D341Med (cell line): ENCODE data around the gene OSBPL1A.

ENCODE experiments used
- DNase-seq: peaks from one replicate; pipeline ENCODE4 v3.0.0; 2012; ENCODE audit warnings: low spot score

The OSBPL1A gene

DNA sequence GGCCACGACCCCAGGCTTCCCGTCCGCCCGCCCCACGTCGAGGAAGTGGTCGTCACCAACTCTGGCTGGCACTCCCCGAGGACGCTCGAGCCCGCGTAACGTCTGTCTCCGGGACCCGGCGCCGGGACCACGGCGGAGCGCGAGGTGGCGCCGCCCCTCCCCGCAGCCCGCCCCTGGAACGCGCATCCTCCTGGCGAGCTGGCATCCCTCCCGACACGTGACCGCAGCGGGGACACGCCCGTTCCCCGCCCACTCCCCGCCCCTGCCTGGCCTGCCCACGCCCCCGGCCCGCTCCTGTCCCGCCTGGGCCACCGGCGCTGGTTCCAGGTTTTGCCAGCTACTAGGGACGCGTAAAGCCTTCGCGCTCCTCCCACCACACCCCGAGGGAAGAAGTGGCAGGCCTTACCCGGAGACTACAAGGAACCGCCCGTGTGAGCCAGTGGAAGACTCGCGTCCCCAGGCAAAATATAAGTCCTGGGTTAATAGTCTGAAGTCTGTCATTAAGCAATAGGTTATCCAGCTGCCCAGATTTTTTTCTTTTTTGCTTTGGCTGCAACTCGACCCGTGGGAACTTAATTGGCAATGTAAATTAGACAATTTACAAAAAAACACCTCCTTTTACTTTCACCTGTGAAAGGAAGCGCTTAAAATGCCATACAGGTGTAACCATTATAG, at the start of gene OSBPL1A:
Gene OSBPL1A (minus strand): TSS at position 131 of the 675 bp plus-strand sequence. CDS start 20,291 bp downstream, outside the sequence.
- peak; percentile 100 for DNase-seq

DNA sequence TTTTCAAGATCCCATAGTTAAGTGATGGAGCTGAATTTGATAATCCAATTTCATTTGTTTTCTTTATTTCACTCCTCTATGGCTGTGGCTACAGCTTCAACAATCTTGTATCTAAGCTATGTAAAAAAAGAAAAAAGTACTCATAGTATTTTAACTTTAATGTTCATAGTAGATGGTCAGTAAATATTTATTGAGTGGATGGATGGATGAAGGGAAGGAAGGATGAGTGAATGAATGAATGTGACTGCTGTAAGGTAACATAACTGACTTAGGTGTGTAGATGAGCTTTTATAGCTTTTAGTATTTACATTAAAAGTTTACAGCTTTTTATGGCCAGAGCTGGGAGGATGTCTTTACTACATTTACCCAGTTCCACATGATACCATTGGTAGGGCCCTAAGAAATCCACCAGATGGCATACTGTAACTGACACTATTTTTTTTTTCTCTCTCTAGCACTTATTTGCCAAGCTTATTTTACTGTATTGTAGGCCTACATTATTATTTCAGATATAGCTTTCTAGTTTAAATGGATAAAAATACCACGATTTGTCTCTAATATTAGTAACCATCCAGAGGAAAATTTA, 49.4 kb upstream of the OSBPL1A start:
- no peak for DNase-seq

DNA sequence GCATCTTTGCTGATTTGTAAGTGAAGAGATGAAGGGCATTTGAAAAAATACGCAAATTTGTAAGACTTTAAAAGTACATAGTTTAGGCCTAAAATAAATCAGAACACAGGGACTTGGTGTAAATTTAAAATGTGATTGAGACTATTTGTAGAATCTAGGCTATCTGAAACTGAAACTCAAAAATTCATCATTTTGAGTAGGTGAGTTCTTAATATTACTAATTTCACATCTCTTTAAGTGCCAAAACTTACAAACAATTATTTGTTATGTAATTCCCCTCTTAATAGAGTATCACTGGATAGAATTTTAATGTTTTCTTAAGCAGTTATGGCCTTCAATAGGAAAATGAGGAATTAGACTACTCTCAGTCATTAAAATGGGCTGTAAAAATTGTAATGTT, 48.8 kb upstream of the OSBPL1A start:
- DNase-seq = no peak

DNA sequence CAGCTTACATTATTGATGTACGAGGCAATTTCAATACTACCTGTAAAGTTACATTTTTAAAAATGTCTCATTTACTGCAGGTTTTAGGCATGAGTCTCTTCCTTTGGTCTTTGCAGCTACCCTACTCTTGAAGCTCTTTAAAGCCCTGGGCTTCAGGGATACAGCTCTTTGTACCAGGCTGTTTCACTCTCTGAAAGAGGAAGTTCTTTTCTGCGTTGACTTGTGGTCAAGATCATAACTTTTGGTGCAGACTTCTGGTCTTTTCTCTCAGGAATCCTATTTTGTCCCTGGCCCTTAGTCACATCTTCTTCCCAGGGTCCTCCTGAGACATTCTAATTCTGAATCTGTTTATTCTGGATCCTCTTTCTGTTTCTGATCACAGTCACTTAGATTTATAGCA, 46.2 kb upstream of the OSBPL1A start:
- DNase-seq = no peak

DNA sequence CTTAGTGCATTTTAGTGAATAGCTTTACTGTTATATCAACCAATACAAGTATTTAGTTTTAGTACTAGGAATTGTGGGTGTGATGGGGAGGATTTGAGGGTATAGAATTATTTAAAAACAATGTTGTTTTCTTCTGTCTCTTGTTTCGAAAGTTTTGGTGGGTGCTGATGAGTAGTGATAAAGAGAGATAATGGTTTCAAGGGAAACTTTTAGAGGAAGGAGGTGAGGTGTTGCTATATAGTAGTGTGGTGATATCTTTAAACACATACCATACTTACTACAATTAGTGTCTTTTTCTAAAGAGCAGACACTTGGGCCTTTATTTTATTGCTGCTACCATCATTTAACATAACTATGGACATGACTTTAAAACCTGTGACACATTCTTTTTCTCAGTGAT, 39.3 kb upstream of the OSBPL1A start:
- no peak for DNase-seq

DNA sequence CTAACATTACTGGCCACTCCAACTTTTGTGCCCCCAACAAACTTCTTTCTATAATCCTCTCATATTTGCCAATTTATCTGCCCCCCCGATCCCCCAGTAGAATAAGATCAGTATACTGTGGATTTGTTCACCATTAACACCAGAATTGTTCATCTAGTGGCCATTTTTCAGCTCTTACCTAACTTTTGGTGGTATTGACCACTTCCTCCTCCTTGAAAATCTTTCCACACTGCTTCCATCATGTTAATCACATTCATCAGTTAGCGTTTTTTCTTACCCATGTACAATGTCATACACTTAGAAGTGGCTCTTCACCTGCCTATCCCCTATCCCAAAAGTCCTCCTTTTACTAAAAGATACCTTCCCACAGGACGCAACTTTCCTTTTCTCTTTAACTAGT, 35.0 kb upstream of the OSBPL1A start:
- DNase-seq = no peak

DNA sequence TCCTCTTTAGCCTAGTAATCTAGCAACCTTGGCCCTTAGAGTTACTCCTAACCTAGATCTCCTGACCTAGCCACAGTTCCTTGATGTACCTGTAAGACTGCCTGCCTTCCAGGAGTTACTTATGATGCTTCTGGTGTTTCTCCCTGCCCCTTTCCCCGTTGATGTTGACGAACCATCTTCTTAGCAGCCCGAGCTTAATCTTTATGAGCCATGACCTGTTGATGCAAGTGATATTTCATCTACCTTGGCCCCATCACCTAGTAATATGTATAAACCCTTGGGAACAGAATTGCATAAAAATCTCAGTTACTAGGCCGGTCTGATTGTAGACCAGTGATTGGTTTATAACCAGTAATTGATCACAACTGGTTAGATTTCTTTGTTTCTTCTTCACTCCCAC, 31.6 kb upstream of the OSBPL1A start:
- no peak for DNase-seq

DNA sequence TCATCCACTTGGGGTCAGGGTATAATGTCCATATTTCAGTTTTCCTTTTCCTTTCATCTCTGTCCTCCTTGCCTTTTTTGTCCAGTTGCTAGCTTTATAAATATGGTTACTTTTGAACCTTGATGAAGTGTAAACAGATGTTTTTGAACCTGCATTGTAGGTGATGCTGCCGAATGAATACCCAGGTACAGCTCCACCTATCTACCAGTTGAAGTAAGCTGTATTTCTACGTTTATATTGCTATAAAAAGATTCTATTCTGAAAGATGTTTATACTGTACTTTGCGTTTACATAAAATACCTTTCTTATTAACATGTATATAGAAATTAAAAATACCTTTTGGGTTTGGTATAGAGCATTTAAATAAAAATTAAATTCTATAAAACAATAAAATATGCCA, 31.1 kb upstream of the OSBPL1A start:
- no peak for DNase-seq

DNA sequence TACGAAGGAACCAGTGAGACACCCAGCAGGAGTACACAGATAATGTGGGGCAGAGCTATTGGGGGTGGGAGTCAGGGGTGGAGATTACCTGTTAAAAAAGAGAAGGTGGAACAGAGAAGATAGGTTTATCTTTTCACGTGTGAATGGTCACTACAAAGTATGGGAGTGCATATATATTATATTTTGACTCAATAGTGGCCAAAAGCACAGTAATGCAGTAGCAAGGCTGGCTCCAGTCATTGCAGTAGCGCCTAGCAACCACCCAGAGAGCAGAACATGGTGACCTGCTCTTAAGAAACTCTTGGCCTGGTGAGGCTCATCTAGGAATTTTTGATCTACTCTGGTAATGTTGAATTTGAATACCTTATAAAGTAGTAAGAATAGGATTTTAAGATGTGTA, 29.9 kb upstream of the OSBPL1A start:
- DNase-seq = peak; percentile 46

DNA sequence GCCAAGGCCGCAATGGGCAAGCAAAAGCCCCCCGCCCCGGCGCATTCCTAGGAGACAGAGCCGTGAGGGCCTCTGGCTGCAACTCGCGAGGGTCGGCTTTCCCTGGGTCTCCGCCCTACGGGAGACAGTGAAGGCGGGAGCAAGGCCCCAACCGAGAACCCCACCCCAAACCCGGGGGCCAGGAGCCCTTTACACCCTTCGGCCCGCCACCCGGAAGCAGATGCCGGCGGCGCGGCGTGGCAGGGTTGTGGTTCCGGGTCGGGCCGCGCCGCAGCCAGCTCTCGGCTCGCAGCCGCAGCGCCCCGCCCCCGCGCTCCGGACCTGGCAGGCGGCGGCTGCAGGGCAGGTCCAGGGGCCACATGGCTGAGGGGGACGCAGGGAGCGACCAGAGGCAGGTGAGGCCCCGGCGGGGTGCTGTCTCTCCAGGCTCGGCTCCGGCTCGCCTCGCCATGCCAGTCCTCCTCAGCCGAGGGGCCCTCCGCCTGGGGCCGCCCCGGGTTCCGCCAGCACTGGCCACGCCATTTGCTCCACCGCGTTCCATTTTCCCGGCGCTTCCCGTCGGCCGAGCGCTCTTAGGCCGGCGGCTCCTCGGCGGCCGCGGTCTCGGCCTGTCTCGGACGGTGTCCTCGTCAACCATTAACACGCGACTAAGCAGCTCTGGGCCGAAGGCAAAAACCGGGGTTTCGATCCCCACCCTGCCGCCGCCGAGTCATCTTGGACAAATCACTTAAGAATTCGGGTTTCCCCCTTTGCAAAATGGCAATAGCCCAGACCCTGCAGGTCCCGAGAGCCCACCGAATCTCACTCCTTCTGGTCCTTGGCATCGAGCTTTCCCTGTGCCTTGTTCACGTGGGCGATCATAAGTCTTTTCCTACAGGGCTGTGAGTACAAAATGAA, 29.0 kb upstream of the OSBPL1A start, which contains the start of gene IMPACT:
Gene IMPACT (plus strand): TSS at position 273 of the 897 bp plus-strand sequence. CDS start 87 bp downstream, at position 360.
- peak; percentile 100 for DNase-seq

DNA sequence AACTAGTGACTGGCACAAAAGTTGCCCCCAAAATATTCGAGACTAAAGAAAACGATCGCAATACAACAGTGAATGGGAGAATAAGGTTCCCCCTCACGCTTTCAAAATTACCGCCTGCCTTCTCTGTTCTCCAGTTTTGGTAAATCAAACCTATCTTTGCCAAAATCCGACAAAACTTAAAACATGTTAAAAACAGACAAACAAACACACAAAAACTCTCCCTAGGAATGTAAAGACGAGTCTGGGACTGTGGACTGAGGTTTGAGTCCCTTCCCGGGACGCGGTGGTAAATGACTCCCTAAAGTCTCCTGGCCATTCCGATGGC, 28.4 kb upstream of the OSBPL1A start:
- DNase-seq = no peak

DNA sequence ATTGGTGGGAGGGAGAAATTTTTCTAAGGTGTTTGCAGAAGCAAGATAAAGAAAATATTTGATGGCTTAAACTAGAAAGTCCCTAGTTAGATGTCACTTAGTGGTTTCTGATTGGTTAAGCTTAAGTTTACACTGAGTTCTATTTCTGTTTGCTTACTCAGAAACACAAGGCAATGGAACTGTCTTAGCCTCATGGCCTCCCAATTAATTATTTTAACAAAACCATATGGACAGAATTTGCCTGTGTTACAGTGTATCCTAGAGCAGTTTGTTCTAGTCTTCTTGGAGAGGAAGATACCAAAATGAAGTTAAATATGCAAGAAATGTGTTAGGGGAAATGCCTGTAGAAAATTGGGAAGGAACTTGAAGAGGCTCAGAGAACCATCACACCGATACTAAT, 24.2 kb upstream of the OSBPL1A start:
- DNase-seq = no peak

DNA sequence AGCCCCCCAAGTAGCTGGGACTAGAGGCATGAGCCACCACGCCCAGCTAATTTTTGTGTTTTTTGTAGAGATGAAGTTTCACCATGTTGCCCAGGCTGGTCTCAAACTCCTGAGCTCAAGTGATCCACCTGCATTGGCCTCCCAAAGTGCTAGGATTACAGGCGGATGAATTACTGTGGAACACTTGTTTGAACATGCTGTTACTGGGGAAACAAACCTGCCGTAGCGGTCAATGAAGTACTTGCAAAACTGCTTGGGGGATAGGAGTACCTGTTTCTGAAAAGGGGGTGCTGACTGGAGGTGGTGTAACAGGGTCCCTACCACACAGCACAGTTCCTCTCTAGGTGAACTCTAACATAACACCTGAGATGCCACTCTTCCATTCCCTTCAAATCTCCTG, 22.9 kb upstream of the OSBPL1A start:
- no peak for DNase-seq

DNA sequence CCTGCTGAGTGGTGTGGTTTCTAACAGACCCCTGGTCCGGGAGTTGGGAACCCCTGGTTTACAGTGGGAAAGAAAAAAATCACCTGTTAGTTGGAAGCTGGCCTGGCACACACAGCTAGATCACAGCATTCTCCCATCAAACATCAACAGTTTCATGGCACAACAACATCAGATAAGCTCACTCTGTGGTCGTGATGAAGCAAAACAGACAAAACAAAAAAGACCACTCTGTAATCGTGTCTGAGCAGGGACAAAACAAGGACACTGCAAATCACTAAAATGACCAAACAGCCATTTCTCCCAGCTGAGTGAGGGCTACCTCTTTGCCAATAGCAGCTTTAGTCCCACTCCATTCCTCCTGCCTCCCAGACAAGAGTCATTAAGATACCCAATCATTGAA, 19.9 kb upstream of the OSBPL1A start:
- no peak for DNase-seq

DNA sequence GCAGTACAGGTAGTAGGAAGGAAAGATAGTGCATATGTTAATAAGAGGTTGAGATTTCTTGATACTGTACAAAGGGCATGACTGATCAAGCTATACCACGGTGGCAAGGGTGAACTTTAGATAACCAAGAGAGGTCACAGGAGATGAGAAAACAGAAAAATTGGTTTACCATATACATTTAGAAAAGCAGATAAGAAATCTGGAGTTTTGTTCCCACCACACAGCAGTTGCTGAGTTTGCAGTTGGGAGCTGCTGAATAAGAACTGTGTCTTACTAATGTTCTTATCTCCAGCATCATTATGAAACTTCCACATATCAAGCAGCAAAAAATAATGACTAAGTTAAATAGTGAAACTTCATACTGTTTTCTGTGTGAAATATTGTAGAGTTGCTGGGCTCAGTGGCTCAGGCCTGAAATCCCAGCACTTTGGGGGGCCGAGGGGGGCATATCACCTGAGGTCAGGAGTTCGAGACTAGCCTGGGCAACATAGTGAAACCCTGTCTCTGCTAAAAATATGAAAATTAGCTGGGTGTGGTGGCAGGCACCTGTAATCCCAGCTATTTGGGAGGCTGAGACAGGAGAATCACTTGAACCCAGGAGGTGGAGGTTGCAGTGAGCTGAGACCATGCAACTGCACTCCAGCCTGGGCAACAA, 16.9 kb upstream of the OSBPL1A start:
- no peak for DNase-seq

DNA sequence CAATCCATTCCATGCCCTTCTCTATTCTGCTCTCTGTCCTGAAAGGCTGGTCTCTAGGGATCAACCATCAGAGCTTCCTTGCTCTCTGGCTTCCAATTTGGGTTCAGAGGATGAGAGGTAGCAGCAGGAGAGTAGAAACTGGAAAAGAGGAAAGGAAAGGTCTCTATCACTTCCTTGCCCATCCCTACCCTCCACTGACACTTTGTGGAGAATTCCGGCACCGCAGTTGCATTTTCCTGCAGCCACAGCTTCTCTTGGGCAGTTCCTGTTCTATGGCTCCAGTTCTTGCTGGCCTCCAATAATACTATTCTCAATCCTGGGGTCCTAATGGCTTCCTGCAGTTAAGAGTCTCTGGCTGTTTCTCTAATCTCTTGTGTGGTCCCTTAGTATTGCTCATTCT, 15.5 kb upstream of the OSBPL1A start:
- DNase-seq = peak; percentile 59

DNA sequence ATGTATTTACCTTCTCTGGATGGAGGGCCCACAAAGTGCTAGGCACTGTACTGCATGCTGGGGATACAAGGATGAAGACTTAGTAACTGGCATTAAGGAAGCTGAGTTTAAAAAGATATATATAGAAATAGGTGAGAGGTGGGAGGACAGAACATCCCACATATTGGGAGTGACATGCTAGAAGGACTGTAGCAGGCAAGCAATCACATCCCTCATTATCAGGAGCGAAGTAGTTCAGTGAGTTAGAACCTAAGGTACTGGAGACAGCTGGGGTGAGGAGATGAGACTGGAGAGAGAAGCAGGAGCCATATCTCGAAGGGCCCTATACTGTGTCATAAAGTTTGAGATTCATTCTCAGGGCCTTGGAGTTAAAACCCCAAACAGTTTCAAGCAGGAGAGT, 10.9 kb upstream of the OSBPL1A start:
- no peak for DNase-seq

DNA sequence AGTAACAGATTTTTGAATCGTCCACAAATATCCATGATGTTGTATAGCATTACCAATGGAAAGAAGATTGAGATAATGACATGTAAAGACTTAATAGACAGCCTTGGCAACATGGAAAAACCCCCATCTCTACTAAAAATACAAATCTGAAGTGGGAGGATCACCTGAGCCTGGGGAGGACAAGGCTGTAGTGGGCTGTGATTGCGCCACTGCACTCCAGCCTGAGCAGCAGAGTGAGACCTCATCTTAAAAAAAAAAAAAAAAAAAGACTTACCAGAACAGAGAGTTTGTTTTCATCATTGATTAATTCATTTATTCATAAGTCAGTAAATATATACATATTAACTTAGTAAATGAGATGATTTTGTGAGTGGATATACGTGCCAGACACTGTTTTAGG, 7.0 kb upstream of the OSBPL1A start:
- no peak for DNase-seq

DNA sequence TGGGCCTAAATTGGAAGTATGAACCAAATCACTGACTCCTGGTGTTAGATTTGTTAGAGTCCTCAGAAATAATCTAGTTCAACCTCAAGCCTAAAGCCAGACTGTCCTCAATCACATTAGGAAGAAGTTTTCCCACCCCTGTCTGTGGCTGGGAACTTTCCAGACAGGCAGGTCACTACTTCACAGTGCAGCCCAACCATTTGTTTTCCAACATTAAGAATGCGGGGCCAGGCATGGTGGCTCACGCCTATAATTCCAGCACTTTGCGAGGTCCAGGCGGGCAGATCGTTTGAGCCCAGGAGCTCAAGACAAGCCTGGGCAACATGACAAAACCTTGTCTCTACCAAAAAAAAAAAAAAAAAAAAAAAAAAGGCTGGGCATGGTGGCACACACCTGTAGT, 5.5 kb upstream of the OSBPL1A start:
- no peak for DNase-seq

DNA sequence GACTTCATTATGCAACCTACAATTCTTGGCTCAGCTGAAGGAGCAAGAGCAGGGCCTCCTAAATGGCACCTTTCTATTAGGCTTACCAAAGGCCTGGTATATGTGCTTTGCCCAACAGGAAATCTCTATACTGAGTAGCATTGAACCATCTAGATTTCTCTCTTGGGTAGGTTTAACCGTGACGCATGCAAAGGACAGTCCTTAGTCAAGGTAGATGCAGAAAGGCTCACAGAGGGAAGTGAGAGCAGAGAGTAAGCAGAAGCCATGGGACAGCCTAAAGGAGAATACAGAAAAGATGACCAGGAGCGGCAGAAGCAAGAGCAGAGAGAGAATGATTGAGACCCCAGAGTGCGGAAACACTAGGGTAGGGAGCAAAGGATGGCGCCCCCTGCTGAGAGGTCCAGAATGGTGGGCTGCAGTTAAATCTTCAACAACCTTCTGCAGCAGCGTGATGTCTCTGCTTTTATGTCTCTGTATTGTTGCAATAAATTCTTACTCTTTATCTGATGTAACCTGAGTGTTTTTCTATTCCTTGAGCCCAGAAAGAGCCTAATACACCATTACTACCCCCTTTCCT, 4.7 kb upstream of the OSBPL1A start:
- DNase-seq = peak; percentile 45

DNA sequence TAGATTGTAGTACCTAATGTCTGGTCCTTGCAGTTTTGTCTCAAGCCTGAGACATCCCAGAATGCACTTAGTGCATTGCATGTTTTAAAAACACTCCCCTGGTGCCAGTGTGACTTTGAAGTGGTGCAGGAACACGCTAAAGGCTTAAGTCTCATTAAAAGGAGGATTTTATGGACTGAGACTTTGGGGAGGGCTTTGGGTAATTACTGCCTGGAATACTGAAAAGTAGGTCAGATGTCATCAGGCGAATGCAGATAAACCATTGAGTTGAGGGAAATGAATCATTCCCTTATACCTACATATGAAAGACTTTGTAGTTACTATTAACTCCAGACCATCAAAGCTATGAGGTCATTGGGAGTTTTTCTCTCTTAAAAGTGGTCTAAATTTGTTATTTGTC, 3.0 kb upstream of the OSBPL1A start:
- no peak for DNase-seq

DNA sequence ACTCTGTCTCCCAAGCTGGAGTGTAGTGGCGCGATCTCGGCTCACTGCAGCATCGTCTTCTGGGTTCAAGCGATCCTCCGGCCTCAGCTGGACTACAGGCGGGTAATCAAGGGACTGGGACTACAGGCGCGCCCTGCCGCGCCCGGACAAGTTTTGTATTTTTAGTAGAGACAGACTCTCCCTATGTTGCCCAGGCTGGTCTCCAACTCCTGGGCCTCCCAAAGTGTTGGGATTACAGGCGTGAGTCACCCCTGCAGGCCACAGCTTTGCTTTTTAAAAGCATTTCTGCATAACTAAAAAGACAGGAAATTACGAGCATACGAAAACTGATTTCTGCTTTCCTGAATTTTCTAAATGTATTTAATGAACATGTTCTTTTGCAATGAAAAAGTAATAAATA, 916 bp upstream of the OSBPL1A start:
- no peak for DNase-seq
